Fibroblast of gingiva (primary cell): Measurements from ENCODE around the gene PDGFRB.

ENCODE experiments used
- DNase-seq: peaks from one replicate; pipeline ENCODE4 v3.0.0-alpha.2; 2011; ENCODE audit warnings: low read depth

PDGFRB gene

GRCh38 chr5:150144246-150144801, 11.3 kb downstream of the PDGFRB start:
- DNase-seq, result peak; percentile 97

GRCh38 chr5:150143350-150144245, 12.0 kb downstream of the PDGFRB start:
- peak; percentile 94 for DNase-seq

- DNase-seq, result peak; percentile 93
These were observed 12.7 kb downstream of the PDGFRB start for GRCh38 chr5:150142959-150143349.

- DNase-seq, result no peak
These were observed 13.3 kb downstream of the PDGFRB start for GRCh38 chr5:150142185-150142958.

GRCh38 chr5:150141544-150142184, 14.0 kb downstream of the PDGFRB start:
- peak; percentile 79 for DNase-seq

- DNase-seq, result peak; percentile 60
These were observed 14.8 kb downstream of the PDGFRB start for GRCh38 chr5:150140830-150141229.

GRCh38 chr5:150139334-150139733, 16.3 kb downstream of the PDGFRB start:
- DNase-seq, result no peak

GRCh38 chr5:150138551-150139265, 16.9 kb downstream of the PDGFRB start:
- DNase-seq, result peak; percentile 78

GRCh38 chr5:150137997-150138396, 17.6 kb downstream of the PDGFRB start:
- DNase-seq, result peak; percentile 70

GRCh38 chr5:150137168-150137957, 18.3 kb downstream of the PDGFRB start:
- DNase-seq, result no peak

- no peak for DNase-seq
These were observed 19.1 kb downstream of the PDGFRB start for GRCh38 chr5:150136305-150137167.

GRCh38 chr5:150135557-150136304, 19.9 kb downstream of the PDGFRB start:
- DNase-seq, result no peak

- DNase-seq, result no peak
These were observed 21.5 kb downstream of the PDGFRB start for GRCh38 chr5:150134198-150134588.

- no peak for DNase-seq
These were observed 22.0 kb downstream of the PDGFRB start for GRCh38 chr5:150133581-150134197.

GRCh38 chr5:150132740-150133139, 22.9 kb downstream of the PDGFRB start:
- no peak for DNase-seq

GRCh38 chr5:150131978-150132694, 23.5 kb downstream of the PDGFRB start:
- DNase-seq, result peak; percentile 65

- DNase-seq, result no peak
These were observed 24.2 kb downstream of the PDGFRB start for GRCh38 chr5:150131461-150131860.

- no peak for DNase-seq
These were observed 25.1 kb downstream of the PDGFRB start for GRCh38 chr5:150130493-150130922.
